Choroid plexus epithelial cell (primary cell): ENCODE results near the gene TLR2.

Experiments used
- DNase-seq: peaks from one replicate; pipeline ENCODE4 v3.0.0-alpha.2; 2010; ENCODE audit warnings: low read depth
- H3K4me3 ChIP-seq: 2 replicates; pipeline ENCODE4 v1.5.1; 2011; ENCODE audit warnings: low read depth, mild to moderate bottlenecking, control low read depth, low read length, moderate library complexity
- TF ChIP-seq, protein P1 (sequence below): conservative IDR thresholded peaks from 2 replicates; pipeline ENCODE4 v1.5.1; 2011; ENCODE audit warnings: low read depth, mild to moderate bottlenecking, control low read depth, inconsistent platforms, low read length, moderate library complexity

Gene TLR2

GRCh38 chr4:153639833-153640802 lies 44.0 kb upstream of the TLR2 start:
- H3K4me3 ChIP-seq = no peak overlapping the region
- TF ChIP-seq, protein P1, sequence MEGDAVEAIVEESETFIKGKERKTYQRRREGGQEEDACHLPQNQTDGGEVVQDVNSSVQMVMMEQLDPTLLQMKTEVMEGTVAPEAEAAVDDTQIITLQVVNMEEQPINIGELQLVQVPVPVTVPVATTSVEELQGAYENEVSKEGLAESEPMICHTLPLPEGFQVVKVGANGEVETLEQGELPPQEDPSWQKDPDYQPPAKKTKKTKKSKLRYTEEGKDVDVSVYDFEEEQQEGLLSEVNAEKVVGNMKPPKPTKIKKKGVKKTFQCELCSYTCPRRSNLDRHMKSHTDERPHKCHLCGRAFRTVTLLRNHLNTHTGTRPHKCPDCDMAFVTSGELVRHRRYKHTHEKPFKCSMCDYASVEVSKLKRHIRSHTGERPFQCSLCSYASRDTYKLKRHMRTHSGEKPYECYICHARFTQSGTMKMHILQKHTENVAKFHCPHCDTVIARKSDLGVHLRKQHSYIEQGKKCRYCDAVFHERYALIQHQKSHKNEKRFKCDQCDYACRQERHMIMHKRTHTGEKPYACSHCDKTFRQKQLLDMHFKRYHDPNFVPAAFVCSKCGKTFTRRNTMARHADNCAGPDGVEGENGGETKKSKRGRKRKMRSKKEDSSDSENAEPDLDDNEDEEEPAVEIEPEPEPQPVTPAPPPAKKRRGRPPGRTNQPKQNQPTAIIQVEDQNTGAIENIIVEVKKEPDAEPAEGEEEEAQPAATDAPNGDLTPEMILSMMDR = no peak
- no peak for DNase-seq

GRCh38 chr4:153641532-153641931 lies 42.5 kb upstream of the TLR2 start:
- DNase-seq = no peak
- TF ChIP-seq, protein P1 = no peak
- H3K4me3 ChIP-seq = no peak overlapping the region

DNA sequence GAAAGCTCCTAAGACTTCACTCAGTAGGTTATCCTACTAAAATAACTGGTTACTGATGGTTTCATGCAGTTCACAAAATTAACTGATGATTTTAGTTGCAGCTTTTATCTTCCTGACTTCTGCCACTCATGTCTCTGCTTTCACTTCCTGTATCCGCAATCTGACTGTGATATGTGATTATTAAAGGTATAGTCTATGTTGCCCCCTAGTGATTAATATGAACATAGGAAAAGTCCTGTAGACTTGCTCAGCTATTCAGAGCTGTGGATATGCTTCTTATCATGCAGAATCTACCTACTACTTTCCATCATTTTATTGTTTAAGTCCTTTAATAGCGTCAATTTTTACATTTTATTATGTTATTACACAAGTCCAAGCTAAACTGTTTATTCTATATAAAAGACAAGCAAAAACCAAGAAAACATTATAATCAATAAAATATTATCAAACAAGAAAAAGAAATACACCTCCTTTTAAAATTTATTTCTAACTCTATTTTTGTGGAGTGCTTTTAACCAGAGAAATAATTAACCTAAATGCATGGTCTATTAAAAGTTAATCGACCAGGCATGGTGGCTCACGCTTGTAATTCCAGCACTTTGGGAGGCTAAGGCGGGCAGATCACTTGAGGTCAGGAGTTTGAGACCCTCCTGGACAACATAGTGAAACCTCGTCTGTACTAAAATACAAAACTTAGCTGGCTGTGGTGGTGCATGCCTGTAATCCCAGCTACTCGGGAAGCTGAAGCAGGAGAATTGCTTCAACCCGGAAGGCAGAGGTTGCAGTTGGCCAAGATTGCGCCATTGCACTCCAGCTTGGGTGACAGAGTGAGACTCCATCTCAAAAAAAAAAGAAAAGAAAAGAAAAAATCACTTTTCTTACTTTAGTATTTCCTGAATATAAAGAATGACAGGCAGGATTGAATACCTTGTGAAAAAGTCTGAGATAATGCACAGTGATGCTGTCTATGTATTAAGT lies 40.4 kb upstream of the TLR2 start:
- TF ChIP-seq, protein P1 = peak; percentile 60
- DNase-seq = peak; percentile 75
- no peak overlapping the region for H3K4me3 ChIP-seq

- H3K4me3 ChIP-seq = no peak overlapping the region
- TF ChIP-seq, protein P1 = peak; percentile 42
- DNase-seq = no peak
These were observed 38.9 kb upstream of the TLR2 start for GRCh38 chr4:153645183-153645582.

- no peak overlapping the region for H3K4me3 ChIP-seq
- DNase-seq = no peak
- TF ChIP-seq, protein P1 = no peak
These were observed 37.8 kb upstream of the TLR2 start for GRCh38 chr4:153646261-153646660.

DNA sequence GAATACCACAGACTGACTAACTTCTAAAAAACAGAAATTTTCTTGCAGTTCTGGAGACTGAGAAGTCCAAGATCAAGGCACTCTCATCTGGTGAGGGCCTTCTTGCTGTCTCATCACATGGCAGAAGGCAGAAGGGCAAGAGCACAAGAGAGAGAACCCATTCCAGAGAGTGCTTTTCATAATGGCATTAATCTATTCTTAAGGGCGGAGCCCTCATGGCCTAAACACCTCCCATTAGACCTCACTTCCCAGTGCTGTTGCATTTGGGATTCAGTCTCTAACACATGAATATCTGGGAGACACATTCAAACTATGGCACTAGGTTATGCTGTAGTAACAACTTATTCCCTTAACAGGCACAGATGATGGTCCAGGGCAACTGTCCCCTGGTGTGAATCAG lies 37.1 kb upstream of the TLR2 start:
- DNase-seq = no peak
- TF ChIP-seq, protein P1 = no peak
- no peak overlapping the region for H3K4me3 ChIP-seq
